Measurements from ENCODE around the gene LRRC8E.

The LRRC8E gene

GRCh38 chr19:7844405-7844804 lies 43.9 kb upstream of the LRRC8E start:
- no peak overlapping the region for H3K4me3 ChIP-seq (replicated peaks; ENCODE audit: low read depth, low read length)
- no peak for DNase-seq (ENCODE audit: extremely low read depth, low read depth)
- TF ChIP-seq CTCF (IDR thresholded peaks at IDR 0.05; ENCODE audit: low read depth, low read length, missing control alignments), result no peak

- H3K4me3 ChIP-seq (replicated peaks; ENCODE audit: low read depth, low read length), result no peak overlapping the region
- no peak for DNase-seq (ENCODE audit: extremely low read depth, low read depth)
- TF ChIP-seq CTCF (IDR thresholded peaks at IDR 0.05; ENCODE audit: low read depth, low read length, missing control alignments), result no peak
Observed at GRCh38 chr19:7844951-7845350, 43.4 kb upstream of the LRRC8E start.

- no peak for TF ChIP-seq CTCF (IDR thresholded peaks at IDR 0.05; ENCODE audit: low read depth, low read length, missing control alignments)
- no peak for DNase-seq (ENCODE audit: extremely low read depth, low read depth)
- no peak overlapping the region for H3K4me3 ChIP-seq (replicated peaks; ENCODE audit: low read depth, low read length)
Observed at GRCh38 chr19:7845390-7846154, 42.7 kb upstream of the LRRC8E start.

- no peak for TF ChIP-seq CTCF (IDR thresholded peaks at IDR 0.05; ENCODE audit: low read depth, low read length, missing control alignments)
- no peak overlapping the region for H3K4me3 ChIP-seq (replicated peaks; ENCODE audit: low read depth, low read length)
- DNase-seq (ENCODE audit: extremely low read depth, low read depth), result no peak
Observed at GRCh38 chr19:7846155-7846646, 42.1 kb upstream of the LRRC8E start.

DNA sequence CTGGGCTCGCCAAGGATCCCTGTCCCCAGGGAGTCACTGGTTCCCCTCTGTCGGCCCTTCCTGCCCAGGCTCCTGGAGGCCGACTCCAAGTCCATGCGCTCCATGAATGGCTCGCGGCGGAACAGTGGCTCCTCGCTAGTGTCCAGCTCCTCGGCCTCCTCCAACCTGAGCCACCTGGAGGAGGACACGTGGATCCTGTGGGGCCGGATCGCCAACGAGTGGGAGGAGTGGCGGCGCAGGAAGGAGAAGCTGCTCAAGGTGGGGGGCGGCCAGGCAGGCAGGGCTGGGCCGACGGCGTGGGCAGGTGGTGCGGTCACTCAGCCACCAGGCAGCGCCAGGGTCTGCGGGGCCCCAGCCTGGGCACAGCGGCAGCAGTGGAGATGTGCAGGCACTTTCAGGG lies 40.6 kb upstream of the LRRC8E start:
- DNase-seq (ENCODE audit: extremely low read depth, low read depth), result no peak
- no peak for TF ChIP-seq CTCF (IDR thresholded peaks at IDR 0.05; ENCODE audit: low read depth, low read length, missing control alignments)
- H3K4me3 ChIP-seq (replicated peaks; ENCODE audit: low read depth, low read length), result no peak overlapping the region

- no peak for TF ChIP-seq CTCF (IDR thresholded peaks at IDR 0.05; ENCODE audit: low read depth, low read length, missing control alignments)
- no peak for DNase-seq (ENCODE audit: extremely low read depth, low read depth)
- no peak overlapping the region for H3K4me3 ChIP-seq (replicated peaks; ENCODE audit: low read depth, low read length)
Observed at GRCh38 chr19:7848779-7849457, 39.4 kb upstream of the LRRC8E start.
